ENCODE results near the gene S1PR3. TPM values are rescaled to one million over a fixed set of nuclear protein-coding genes. Genes with fewer than 3 reads are reported as not detected.

Gene S1PR3
- total and polyA plus RNA-seq, 2 donors (not counting 3 experiments of a cell fraction or from before 2014, with no cell fraction given): 12.5 to 25.8 TPM

DNA sequence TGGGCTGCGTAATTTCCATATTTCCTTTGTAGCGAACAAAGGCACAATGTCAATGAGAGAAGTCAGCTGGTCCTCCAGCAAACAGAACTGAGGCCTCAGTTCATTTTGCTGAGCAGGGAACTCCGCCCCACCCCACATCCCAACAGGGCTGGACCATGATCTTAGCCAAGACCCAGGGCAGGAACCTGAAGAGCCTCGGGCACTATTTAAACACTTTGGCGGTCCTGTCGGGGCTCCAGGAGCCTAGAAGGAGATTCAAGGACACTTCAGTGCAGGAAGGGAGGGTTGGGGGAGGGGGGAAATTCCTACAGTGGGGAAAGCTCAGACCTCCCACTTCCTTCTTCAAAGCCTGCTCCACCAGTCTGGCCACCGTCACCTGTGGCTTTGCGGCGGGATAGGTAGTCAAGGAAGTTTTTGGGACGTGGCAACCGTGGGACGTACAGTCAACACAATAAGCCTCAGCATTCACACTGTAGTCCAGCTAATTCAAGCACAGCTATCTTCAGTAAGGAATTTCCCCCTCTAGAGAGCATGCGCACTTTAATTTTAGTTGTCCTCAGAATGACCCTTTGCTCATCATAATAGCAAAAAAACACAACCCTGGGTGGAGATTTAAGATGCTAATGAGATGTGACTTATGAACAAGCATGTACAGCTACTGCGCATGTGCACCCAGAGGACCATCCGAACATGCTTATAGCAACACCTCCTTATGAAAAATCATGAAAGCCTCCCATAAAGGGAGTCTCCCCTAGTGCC lies 30.9 kb downstream of the S1PR3 start:
- Histone ChIP-seq H3K27me3 (ENCODE audit: control insufficient read depth in 2 of 2, insufficient read depth in 2 of 2, low read length in 2 of 2) (no peaks in the 10 kb centered on the region), H3K4me3 (replicated peaks in 1 of 3; ENCODE audit: insufficient read depth in 1 of 3, low read depth in 1 of 3, low read length in 3 of 3) (no peak overlapping the region), H3K4me1 (ENCODE audit: control insufficient read depth, extremely low read depth, insufficient read depth, low read length) (no peaks in the 10 kb centered on the region), H4K20me1 (replicated peaks; ENCODE audit: control insufficient read depth, extremely low read depth, insufficient read depth, low read length) (no peaks in the 10 kb centered on the region), H3K9me1 (replicated peaks; ENCODE audit: control insufficient read depth, extremely low read depth, insufficient read depth, low read length) (no peaks in the 10 kb centered on the region), H3K9me3 (replicated peaks; ENCODE audit: control insufficient read depth, insufficient read depth, low read length) (no peaks in the 10 kb centered on the region), H3K9ac (replicated peaks; ENCODE audit: extremely low read depth, insufficient read depth, low read length) (no peak overlapping the region), H3K36me3 (ENCODE audit: control insufficient read depth in 2 of 2, extremely low read depth in 1 of 2, insufficient read depth in 2 of 2, low read length in 2 of 2) (no peaks in the 10 kb centered on the region), H3K27ac (ENCODE audit: insufficient read depth, low read depth, low read length) (no peak overlapping the region), H3K79me2 (ENCODE audit: control insufficient read depth, insufficient read depth, low read length) (no peaks in the 10 kb centered on the region), H2AFZ (ENCODE audit: low read depth, low read length) (no peak overlapping the region), H3K4me2 (ENCODE audit: insufficient read depth, low read length) (no peak overlapping the region)
- CTCF ChIA-PET: no interaction called here
- POLR2A ChIA-PET: no interaction called here
- BruUV-seq (replicated peaks): no TSS peak
- FAIRE-seq: no peak
- dilution Hi-C loops (cut with MboI; ENCODE audit: extremely low pct_ligation_motif_present, low sequenced_read_pairs) (no loop called here), intact Hi-C loops (cut with micrococcal nuclease) (no loop called here)
- no peak for DNase-seq (ENCODE audit: low read depth, low spot score)
- TF ChIP-seq GATA2 (IDR thresholded peaks at IDR 0.05; ENCODE audit: insufficient read depth, insufficient read length, low read depth, low read length) (no peak), FOS (IDR thresholded peaks at IDR 0.05; ENCODE audit: borderline replicate concordance, insufficient read depth, low read length) (no peak), POLR2AphosphoS5 (IDR thresholded peaks at IDR 0.05; ENCODE audit: insufficient read depth, low read depth, low read length) (no peak), POLR2A (IDR thresholded peaks at IDR 0.05; ENCODE audit: low read depth, low read length) (no peak), MYC (IDR thresholded peaks at IDR 0.05; ENCODE audit: low read depth, low read length) (no peak), JUN (IDR thresholded peaks at IDR 0.05; ENCODE audit: borderline replicate concordance, insufficient read depth, insufficient read length, low read depth) (no peak), EZH2 (IDR thresholded peaks at IDR 0.05; ENCODE audit: borderline replicate concordance, low read depth, low read length, severe bottlenecking) (no peak)
- TF ChIP-seq, protein P1, sequence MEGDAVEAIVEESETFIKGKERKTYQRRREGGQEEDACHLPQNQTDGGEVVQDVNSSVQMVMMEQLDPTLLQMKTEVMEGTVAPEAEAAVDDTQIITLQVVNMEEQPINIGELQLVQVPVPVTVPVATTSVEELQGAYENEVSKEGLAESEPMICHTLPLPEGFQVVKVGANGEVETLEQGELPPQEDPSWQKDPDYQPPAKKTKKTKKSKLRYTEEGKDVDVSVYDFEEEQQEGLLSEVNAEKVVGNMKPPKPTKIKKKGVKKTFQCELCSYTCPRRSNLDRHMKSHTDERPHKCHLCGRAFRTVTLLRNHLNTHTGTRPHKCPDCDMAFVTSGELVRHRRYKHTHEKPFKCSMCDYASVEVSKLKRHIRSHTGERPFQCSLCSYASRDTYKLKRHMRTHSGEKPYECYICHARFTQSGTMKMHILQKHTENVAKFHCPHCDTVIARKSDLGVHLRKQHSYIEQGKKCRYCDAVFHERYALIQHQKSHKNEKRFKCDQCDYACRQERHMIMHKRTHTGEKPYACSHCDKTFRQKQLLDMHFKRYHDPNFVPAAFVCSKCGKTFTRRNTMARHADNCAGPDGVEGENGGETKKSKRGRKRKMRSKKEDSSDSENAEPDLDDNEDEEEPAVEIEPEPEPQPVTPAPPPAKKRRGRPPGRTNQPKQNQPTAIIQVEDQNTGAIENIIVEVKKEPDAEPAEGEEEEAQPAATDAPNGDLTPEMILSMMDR (IDR thresholded peaks at IDR 0.05; ENCODE audit: extremely low read depth in 1 of 2, insufficient read depth in 1 of 2, low read depth in 1 of 2, low read length in 2 of 2): no peak
- TF ChIP-seq, protein P2, sequence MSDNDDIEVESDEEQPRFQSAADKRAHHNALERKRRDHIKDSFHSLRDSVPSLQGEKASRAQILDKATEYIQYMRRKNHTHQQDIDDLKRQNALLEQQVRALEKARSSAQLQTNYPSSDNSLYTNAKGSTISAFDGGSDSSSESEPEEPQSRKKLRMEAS (IDR thresholded peaks at IDR 0.05; ENCODE audit: insufficient read depth, insufficient read length): no peak

Data from endothelial cell of umbilical vein (primary cell).